Measurements from ENCODE around the gene PARD3.
A peak's percentile ranks its signal among the peaks of the same experiment; 100 is the strongest.
"Not testable (repeated sequence)": the region's sequence is repeated elsewhere in the genome, so short reads cannot be mapped to it uniquely, and the experiment has no call there.

PARD3 gene

GRCh38 chr10:34358729-34359434, 456.2 kb downstream of the PARD3 start:
- no peak for DNase-seq

GRCh38 chr10:34356463-34356862, 458.6 kb downstream of the PARD3 start:
- DNase-seq: no peak

- not testable (repeated sequence) for DNase-seq
Observed at GRCh38 chr10:34353530-34353929, 461.6 kb downstream of the PARD3 start.

GRCh38 chr10:34352599-34353204, 462.4 kb downstream of the PARD3 start:
- DNase-seq: not testable (repeated sequence)

- no peak for DNase-seq
Observed at GRCh38 chr10:34351161-34351560, 463.9 kb downstream of the PARD3 start.

GRCh38 chr10:34348917-34349485, 466.1 kb downstream of the PARD3 start:
- no peak for DNase-seq

GRCh38 chr10:34348021-34348420, 467.1 kb downstream of the PARD3 start:
- DNase-seq: no peak

GRCh38 chr10:34347131-34347530, 468.0 kb downstream of the PARD3 start:
- no peak for DNase-seq

- DNase-seq: no peak
Observed at GRCh38 chr10:34346516-34347100, 468.5 kb downstream of the PARD3 start.

GRCh38 chr10:34345383-34345782, 469.7 kb downstream of the PARD3 start:
- no peak for DNase-seq

- DNase-seq: no peak
Observed at GRCh38 chr10:34343764-34344163, 471.3 kb downstream of the PARD3 start.

GRCh38 chr10:34341473-34341872, 473.6 kb downstream of the PARD3 start:
- DNase-seq: no peak

- no peak for DNase-seq
Observed at GRCh38 chr10:34340934-34341333, 474.2 kb downstream of the PARD3 start.

GRCh38 chr10:34339816-34340553, 475.1 kb downstream of the PARD3 start:
- DNase-seq: no peak

GRCh38 chr10:34337917-34338316, 477.2 kb downstream of the PARD3 start:
- no peak for DNase-seq

GRCh38 chr10:34335960-34336690, 479.0 kb downstream of the PARD3 start:
- DNase-seq: no peak

- no peak for DNase-seq
Observed at GRCh38 chr10:34334908-34335307, 480.2 kb downstream of the PARD3 start.

GRCh38 chr10:34333513-34333912, 481.6 kb downstream of the PARD3 start:
- DNase-seq: no peak

- DNase-seq: no peak
Observed at GRCh38 chr10:34327184-34327583, 487.9 kb downstream of the PARD3 start.

GRCh38 chr10:34323192-34323591, 491.9 kb downstream of the PARD3 start:
- DNase-seq: no peak

- no peak for DNase-seq
Observed at GRCh38 chr10:34320265-34320664, 494.8 kb downstream of the PARD3 start.

- DNase-seq: peak; percentile 21
Observed at GRCh38 chr10:34319197-34319846, 495.8 kb downstream of the PARD3 start.
